Measurements from ENCODE around the gene TTF2. TPM values are rescaled to one million over a fixed set of nuclear protein-coding genes. Genes with fewer than 3 reads are reported as not detected.

The TTF2 gene
- total and polyA plus RNA-seq, 2 of the 8 experiments (the other 6 are each of a cell fraction or from before 2014, with no cell fraction given), result 16.9 to 89.6 TPM

DNA sequence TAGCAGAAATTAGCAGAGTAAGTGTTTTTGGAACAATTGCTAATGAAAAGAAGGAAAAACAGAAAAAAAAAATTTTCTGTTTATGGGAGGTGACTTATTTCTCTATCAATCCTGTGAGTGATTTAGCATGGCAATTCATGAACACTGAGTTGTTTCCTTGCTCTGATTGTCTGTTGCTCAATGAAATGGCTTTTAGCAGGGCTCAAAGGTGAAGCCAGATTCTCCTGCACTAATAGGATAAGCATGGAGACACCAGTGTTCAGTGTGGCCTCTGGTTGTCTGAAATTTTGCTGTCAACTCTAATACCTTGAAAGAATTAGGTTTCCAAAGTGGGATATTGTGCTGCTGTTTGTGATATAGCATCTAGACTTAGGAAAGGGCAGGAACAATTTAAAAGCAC, 45.6 kb downstream of the TTF2 start:
- Histone ChIP-seq H3K4me3 (ENCODE audit: extremely low read depth in 1 of 4, insufficient read depth in 2 of 4, low read depth in 3 of 4, low read length in 4 of 4) (no peak overlapping the region), H4K91ac (replicated peaks; ENCODE audit: insufficient read length, low read length) (no peak overlapping the region), H3K4me1 (replicated peaks in 1 of 4; ENCODE audit: control insufficient read depth in 3 of 4, insufficient read depth in 4 of 4, low read length in 3 of 4) (no peaks in the 10 kb centered on the region), H3K4me2 (ENCODE audit: insufficient read depth in 1 of 2, low read depth in 2 of 2, low read length in 2 of 2) (no peak overlapping the region), H3K4ac (replicated peaks; ENCODE audit: insufficient read length, low read depth, low read length) (no peak overlapping the region), H2BK5ac (ENCODE audit: low read depth, low read length) (no peak overlapping the region), H3K23me2 (ENCODE audit: low read depth, low read length) (no peaks in the 10 kb centered on the region; the same call in 1 of the 2 replicates), H4K5ac (ENCODE audit: insufficient read length, low read depth, low read length) (no peak overlapping the region), H3K79me1 (ENCODE audit: low read depth, low read length) (no peaks in the 10 kb centered on the region), H2BK12ac (ENCODE audit: low read depth, low read length) (no peak overlapping the region), H3K9me3 (ENCODE audit: insufficient read depth in 2 of 2, low read depth in 1 of 2, low read length in 1 of 2) (no peaks in the 10 kb centered on the region), H4K8ac (ENCODE audit: extremely low read depth, insufficient read depth, low read length) (no peak overlapping the region), H3K27ac (ENCODE audit: low read depth, low read length) (no peak overlapping the region), H2AK5ac (ENCODE audit: low read depth, low read length) (no peak overlapping the region), H3K9ac (replicated peaks in 1 of 4; ENCODE audit: extremely low read depth in 1 of 4, low read depth in 3 of 4, low read length in 3 of 4) (no peak overlapping the region), H3K14ac (ENCODE audit: insufficient read length) (no peak overlapping the region), H3K56ac (replicated peaks; ENCODE audit: insufficient read length, low read depth, low read length) (no peak overlapping the region), H3K23ac (ENCODE audit: insufficient read length) (no peak overlapping the region), H2BK120ac (replicated peaks; ENCODE audit: low read depth, low read length) (no peak overlapping the region), H3K18ac (ENCODE audit: extremely low read depth, low read length) (no peak overlapping the region), H2BK15ac (ENCODE audit: low read length) (no peak overlapping the region), H2AFZ (ENCODE audit: low read length) (no peak overlapping the region), H3K36me3 (ENCODE audit: control insufficient read depth in 2 of 4, insufficient read depth in 4 of 4, low read length in 3 of 4) (peaks cover 9 to 64% (median 29%) of the 10 kb centered on the region in 4 experiments), H2BK20ac (ENCODE audit: low read length) (no peak overlapping the region), H3K27me3 (replicated peaks in 1 of 4; ENCODE audit: control insufficient read depth in 3 of 4, extremely low read depth in 1 of 4, insufficient read depth in 3 of 4, low read length in 3 of 4) (no peaks in the 10 kb centered on the region), H3K79me2 (ENCODE audit: control insufficient read depth in 1 of 2, insufficient read depth in 2 of 2, low read length in 2 of 2) (no peaks in the 10 kb centered on the region), H4K20me1 (replicated peaks in 1 of 2; ENCODE audit: control insufficient read depth in 1 of 2, insufficient read depth in 2 of 2, low read length in 2 of 2) (peaks cover 2 to 3% of the 10 kb centered on the region in 2 experiments)
- ChIA-PET POLR2A (ENCODE audit: partially characterized antibody) (interaction anchor here (1.5 kb wide), 1 partner anchor 12 kb away, joined by 5 read pairs; no protein-coding TSS in a partner anchor), CTCF (ENCODE audit: partially characterized antibody) (no interaction called here)
- TF ChIP-seq FOSL1 (IDR thresholded peaks at IDR 0.05; ENCODE audit: insufficient read depth, low read depth, low read length), result no peak
- no peak for DNase-seq (ENCODE audit: low read depth in 1 of 2, low spot score in 2 of 2)
- FAIRE-seq, result no peak
